Ovary (tissue), 3 donors: ENCODE data around the gene VPS41.

Experiments
- CTCF ChIP-seq, 3 donors: fragments of 450-650 bp in 2 of 3; fragments of 200-600 bp in 1 of 3; IDR thresholded peaks; one replicate each; pipeline versions ENCODE4 v1.5.1 to v1.8.0; 2016 to 2022; ENCODE audit warnings: antibody characterized with exemption in 3 of 3, mild to moderate bottlenecking in 1 of 3
- EP300 ChIP-seq: sonication (generic); formaldehyde crosslinking; IDR thresholded peaks from one replicate; pipeline ENCODE4 v1.6.1; 2017; ENCODE audit warnings: antibody characterized with exemption
- POLR2A ChIP-seq: fragments of 450-650 bp; IDR thresholded peaks from one replicate; pipeline ENCODE4 v1.6.1; 2017; ENCODE audit warnings: antibody characterized with exemption, mild to moderate bottlenecking, moderate library complexity
- donor health status: DM: no; HTN: no; CAD: no.

- TF ChIP-seq CTCF (IDR thresholded peaks at IDR 0.05) (no peak), EP300 (no peak), POLR2A (no peak)
Observed at GRCh38 chr7:38840736-38841460, 68.1 kb downstream of the VPS41 start.
